OCI-LY1 (cell line): Measurements from ENCODE around the gene PIANP.

Experiments
- EZH2 ChIP-seq: fragments of 200-600 bp; sonication (generic), shearing (Covaris generic); IDR thresholded peaks from 2 replicates; pipeline ENCODE4 v1.8.0; 2017; ENCODE audit warnings: borderline replicate concordance, mixed run types, mild to moderate bottlenecking, antibody characterized with exemption, low read length, moderate library complexity, mixed read lengths
- TF ChIP-seq, protein P1 (sequence below): fragments of 200-600 bp; sonication (generic), shearing (Covaris generic); IDR thresholded peaks from 2 replicates; pipeline ENCODE4 v1.5.1; 2017; ENCODE audit warnings: mild to moderate bottlenecking, antibody characterized with exemption, low read length, moderate library complexity, mixed read lengths

DNA sequence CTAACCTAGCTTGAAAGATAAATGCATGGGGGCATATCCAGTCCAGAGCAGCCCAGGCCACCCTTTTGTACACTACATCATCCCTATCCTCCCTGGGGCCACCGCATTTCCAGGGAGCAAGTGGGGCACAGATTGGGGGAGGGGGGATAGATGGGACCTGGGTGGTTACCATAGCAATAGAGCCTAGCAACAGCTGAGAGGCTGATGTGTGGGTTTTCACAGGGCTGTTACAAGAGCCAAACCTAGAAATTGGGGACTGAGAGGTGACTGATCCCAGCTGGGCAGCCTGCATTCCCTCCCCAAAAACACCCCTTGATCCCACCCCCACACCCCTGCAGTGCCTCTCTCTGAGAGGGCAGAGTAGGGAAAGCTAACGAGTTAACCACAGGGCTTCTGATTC lies 7.7 kb downstream of the PIANP start:
- TF ChIP-seq, protein P1, sequence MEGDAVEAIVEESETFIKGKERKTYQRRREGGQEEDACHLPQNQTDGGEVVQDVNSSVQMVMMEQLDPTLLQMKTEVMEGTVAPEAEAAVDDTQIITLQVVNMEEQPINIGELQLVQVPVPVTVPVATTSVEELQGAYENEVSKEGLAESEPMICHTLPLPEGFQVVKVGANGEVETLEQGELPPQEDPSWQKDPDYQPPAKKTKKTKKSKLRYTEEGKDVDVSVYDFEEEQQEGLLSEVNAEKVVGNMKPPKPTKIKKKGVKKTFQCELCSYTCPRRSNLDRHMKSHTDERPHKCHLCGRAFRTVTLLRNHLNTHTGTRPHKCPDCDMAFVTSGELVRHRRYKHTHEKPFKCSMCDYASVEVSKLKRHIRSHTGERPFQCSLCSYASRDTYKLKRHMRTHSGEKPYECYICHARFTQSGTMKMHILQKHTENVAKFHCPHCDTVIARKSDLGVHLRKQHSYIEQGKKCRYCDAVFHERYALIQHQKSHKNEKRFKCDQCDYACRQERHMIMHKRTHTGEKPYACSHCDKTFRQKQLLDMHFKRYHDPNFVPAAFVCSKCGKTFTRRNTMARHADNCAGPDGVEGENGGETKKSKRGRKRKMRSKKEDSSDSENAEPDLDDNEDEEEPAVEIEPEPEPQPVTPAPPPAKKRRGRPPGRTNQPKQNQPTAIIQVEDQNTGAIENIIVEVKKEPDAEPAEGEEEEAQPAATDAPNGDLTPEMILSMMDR = no peak
- no peak for TF ChIP-seq EZH2
